SU-DHL-6 (cell line): ENCODE results near the gene PCDHGA5.
"Not testable (repeated sequence)": the region's sequence is repeated elsewhere in the genome, so short reads cannot be mapped to it uniquely, and the experiment has no call there.

Experiments
- H2AFZ ChIP-seq: fragments of 200-600 bp; sonication (generic); 2 replicates; pipeline ENCODE4 v1.6.1; 2014; ENCODE audit warnings: low read depth, mild to moderate bottlenecking, moderate library complexity, mixed read lengths, antibody characterized with exemption, low read length; ENCODE audit not compliant: severe bottlenecking
- H3F3A ChIP-seq: fragments of 200-600 bp; shearing (Covaris generic); 2 replicates; pipeline ENCODE4 v1.6.0; 2016; ENCODE audit warnings: antibody characterized with exemption, mild to moderate bottlenecking; ENCODE audit not compliant: insufficient read depth
- H3K27ac ChIP-seq: fragments of 200-600 bp; sonication (generic); 2 replicates; pipeline ENCODE4 v1.5.1; 2016; ENCODE audit warnings: low read depth, mild to moderate bottlenecking, low read length, moderate library complexity, mixed read lengths
- H3K27me3 ChIP-seq: fragments of 200-600 bp; sonication (generic), shearing (Covaris generic); 2 replicates; pipeline ENCODE4 v1.6.0; 2014; ENCODE audit warnings: mild to moderate bottlenecking, low read length
- H3K36me3 ChIP-seq: fragments of 200-600 bp; sonication (generic); 2 replicates; pipeline ENCODE4 v1.6.1; 2014; ENCODE audit warnings: mild to moderate bottlenecking, low read length, mixed read lengths
- H3K4me2 ChIP-seq: fragments of 300-600, 200-600 bp; shearing (Covaris generic), sonication (generic); 2 replicates; pipeline ENCODE4 v1.6.0; 2014; ENCODE audit warnings: low read length, low read depth, mild to moderate bottlenecking; ENCODE audit not compliant: poor library complexity, severe bottlenecking
- H3K4me3 ChIP-seq: fragments of 200-600 bp; sonication (generic); 2 replicates; pipeline ENCODE4 v1.5.1; 2014; ENCODE audit warnings: antibody characterized with exemption, low read length, mild to moderate bottlenecking, mixed read lengths; ENCODE audit not compliant: insufficient read depth, poor library complexity, severe bottlenecking
- H3K79me2 ChIP-seq: fragments of 200-600 bp; sonication (generic); 2 replicates; pipeline ENCODE4 v1.6.1; 2014; ENCODE audit warnings: mild to moderate bottlenecking, low read length, moderate library complexity; ENCODE audit not compliant: insufficient read depth
- H3K9ac ChIP-seq: fragments of 200-600 bp; sonication (generic); 2 replicates; pipeline ENCODE4 v1.7.0; 2014; ENCODE audit warnings: mild to moderate bottlenecking, low read length
- H3K9me2 ChIP-seq: fragments of 200-600 bp; sonication (generic); replicated peaks from 2 replicates; pipeline ENCODE4 v1.6.1; 2014; ENCODE audit warnings: low read length; ENCODE audit not compliant: insufficient read depth
- H3K9me3 ChIP-seq: fragments of 200-600 bp; sonication (generic); 2 replicates; pipeline ENCODE4 v1.6.1; 2014; ENCODE audit warnings: low read length, mixed read lengths; ENCODE audit not compliant: insufficient read depth
- H4K20me1 ChIP-seq: fragments of 200-600 bp; sonication (generic); 2 replicates; pipeline ENCODE4 v1.6.1; 2014; ENCODE audit warnings: low read depth, mild to moderate bottlenecking, antibody characterized with exemption, low read length, moderate library complexity, mixed read lengths
- CTCF ChIP-seq: fragments of 200-600 bp; sonication (generic); IDR thresholded peaks from one replicate; pipeline ENCODE4 v1.5.1; 2017; ENCODE audit warnings: antibody characterized with exemption, mild to moderate bottlenecking, low read length, moderate library complexity; ENCODE audit not compliant: insufficient read depth, poor library complexity, severe bottlenecking
- EZH2phosphoT487 ChIP-seq: fragments of 200-600 bp; sonication (generic), shearing (Covaris generic); conservative IDR thresholded peaks from 2 replicates; pipeline ENCODE4 v1.6.1; 2018; ENCODE audit warnings: mild to moderate bottlenecking, antibody characterized with exemption, low read length, moderate library complexity, mixed read lengths

Gene PCDHGA5

DNA sequence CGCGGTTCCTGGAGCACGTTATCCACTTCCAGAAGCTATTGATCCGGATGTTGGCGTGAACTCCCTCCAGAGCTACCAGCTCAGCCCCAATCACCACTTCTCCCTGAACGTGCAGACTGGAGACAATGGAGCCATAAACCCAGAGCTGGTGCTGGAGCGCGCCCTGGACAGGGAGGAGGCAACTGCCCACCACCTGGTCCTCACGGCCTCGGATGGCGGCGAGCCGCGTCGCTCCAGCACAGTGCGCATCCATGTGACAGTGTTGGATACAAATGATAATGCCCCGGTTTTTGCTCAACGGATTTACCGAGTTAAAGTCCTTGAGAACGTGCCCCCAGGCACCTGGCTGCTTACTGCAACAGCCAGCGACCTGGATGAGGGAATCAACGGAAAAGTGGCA is 39.4 kb downstream of the PCDHGA5 start:
- no peak overlapping the region for H2AFZ ChIP-seq
- H3K27me3 ChIP-seq, result no peaks in the 10 kb centered on the region
- TF ChIP-seq EZH2phosphoT487 (no peak), CTCF (no peak)

DNA sequence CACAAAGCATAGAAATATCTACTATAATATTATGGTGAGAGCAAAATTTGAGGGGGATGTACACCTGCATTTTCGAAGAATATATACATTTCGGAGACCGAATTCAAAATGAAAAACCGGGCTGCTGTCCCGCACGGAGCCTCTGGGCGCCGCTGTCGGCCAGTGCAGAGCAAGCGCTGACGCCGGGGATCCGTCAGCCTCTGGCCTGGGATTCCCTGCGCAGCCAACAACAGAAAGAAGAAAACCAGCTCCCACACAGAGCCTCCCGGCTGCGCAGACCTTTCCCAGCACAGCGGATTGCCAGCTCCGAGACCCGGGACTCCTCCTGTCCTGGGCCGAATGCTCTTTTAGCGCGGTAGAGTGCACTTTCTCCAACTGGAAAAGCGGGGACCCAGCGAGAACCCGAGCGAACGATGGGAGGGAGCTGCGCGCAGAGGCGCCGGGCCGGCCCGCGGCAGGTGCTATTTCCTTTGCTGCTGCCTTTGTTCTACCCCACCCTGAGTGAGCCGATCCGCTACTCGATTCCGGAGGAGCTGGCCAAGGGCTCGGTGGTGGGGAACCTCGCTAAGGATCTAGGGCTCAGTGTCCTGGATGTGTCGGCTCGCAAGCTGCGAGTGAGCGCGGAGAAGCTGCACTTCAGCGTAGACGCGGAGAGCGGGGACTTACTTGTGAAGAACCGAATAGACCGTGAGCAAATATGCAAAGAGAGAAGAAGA is 44.0 kb downstream of the PCDHGA5 start, which contains the start of gene PCDHGB6:
Gene PCDHGB6 (plus strand): TSS at position 232 of the 716 bp plus-strand sequence. CDS start 182 bp downstream, at position 414.
- H3K36me3 ChIP-seq, result peaks cover 12% of the 10 kb centered on the region
- H3K27ac ChIP-seq, H3K9me2 ChIP-seq, H3K4me2 ChIP-seq, H3K27me3 ChIP-seq, H3K4me3 ChIP-seq, H3K9ac ChIP-seq, H2AFZ ChIP-seq, H4K20me1 ChIP-seq, H3F3A ChIP-seq, H3K79me2 ChIP-seq: not testable (repeated sequence)
- H3K9me3 ChIP-seq, result peaks cover 23% of the 10 kb centered on the region; the same call in 1 of the 2 replicates

More for the DNA sequence above, 39.4 kb downstream of the PCDHGA5 start:
- Histone ChIP-seq H3K4me3 (no peak overlapping the region), H3F3A (no peaks in the 10 kb centered on the region), H3K4me2 (no peak overlapping the region), H3K9me2 (no peaks in the 10 kb centered on the region), H3K9ac (no peak overlapping the region), H3K79me2 (no peaks in the 10 kb centered on the region; the same call in 1 of the 2 replicates), H3K27ac (no peak overlapping the region), H4K20me1 (no peaks in the 10 kb centered on the region), H3K9me3 (peaks cover 37% of the 10 kb centered on the region; the same call in 1 of the 2 replicates), H3K36me3 (peaks cover 22% of the 10 kb centered on the region)

DNA sequence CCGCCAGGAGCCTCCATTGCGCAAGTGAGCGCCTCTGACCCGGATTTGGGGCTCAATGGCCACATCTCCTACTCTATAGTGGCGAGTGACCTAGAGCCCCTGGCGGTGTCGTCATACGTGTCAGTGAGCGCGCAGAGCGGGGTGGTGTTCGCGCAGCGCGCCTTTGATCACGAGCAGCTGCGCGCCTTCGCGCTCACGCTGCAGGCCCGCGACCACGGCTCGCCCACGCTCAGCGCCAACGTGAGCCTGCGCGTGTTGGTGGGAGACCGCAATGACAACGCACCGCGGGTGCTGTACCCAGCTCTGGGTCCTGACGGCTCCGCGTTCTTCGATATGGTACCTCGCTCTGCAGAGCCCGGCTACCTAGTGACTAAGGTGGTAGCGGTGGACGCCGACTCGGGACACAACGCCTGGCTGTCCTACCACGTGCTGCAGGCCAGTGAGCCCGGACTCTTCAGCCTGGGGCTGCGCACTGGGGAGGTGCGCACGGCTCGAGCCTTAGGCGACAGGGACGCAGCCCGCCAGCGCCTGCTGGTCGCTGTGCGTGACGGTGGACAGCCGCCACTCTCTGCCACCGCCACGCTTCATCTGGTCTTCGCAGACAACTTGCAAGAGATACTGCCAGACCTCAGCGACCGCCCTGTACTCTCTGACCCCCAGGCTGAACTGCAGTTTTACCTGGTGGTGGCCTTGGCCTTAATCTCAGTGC is 45.8 kb downstream of the PCDHGA5 start:
- H3K27me3 ChIP-seq, result no peaks in the 10 kb centered on the region

More for the DNA sequence above, 45.8 kb downstream of the PCDHGA5 start:
- H2AFZ ChIP-seq, result no peak overlapping the region
- peaks cover 12% of the 10 kb centered on the region for H3K36me3 ChIP-seq
- H3K4me3 ChIP-seq, result no peak overlapping the region
- H3K9me2 ChIP-seq, result no peaks in the 10 kb centered on the region
- TF ChIP-seq EZH2phosphoT487 (no peak), CTCF (no peak)
- H3K79me2 ChIP-seq, result peaks cover 3% of the 10 kb centered on the region; the same call in 1 of the 2 replicates
- H3F3A ChIP-seq, result no peaks in the 10 kb centered on the region
- H3K4me2 ChIP-seq, result no peak overlapping the region
- H3K9ac ChIP-seq, result no peak overlapping the region
- H3K27ac ChIP-seq, result no peak overlapping the region
- H4K20me1 ChIP-seq, result no peaks in the 10 kb centered on the region
- H3K9me3 ChIP-seq, result peaks cover 21% of the 10 kb centered on the region; the same call in 1 of the 2 replicates
